ENCODE data around the gene RIN3.

- TF ChIP-seq EZH2 (IDR thresholded peaks at IDR 0.05; ENCODE audit: insufficient read depth, poor library complexity, severe bottlenecking) (no peak), EZH2phosphoT487 (IDR thresholded peaks at IDR 0.05; ENCODE audit: insufficient read depth, low read depth) (peak; percentile 90; the same call in 1 of the 2 replicates)
These were observed 72.7 kb downstream of the RIN3 start for GRCh38 chr14:92585981-92586937.
